Measurements from ENCODE around the gene ATP11C.

The ATP11C gene

DNA sequence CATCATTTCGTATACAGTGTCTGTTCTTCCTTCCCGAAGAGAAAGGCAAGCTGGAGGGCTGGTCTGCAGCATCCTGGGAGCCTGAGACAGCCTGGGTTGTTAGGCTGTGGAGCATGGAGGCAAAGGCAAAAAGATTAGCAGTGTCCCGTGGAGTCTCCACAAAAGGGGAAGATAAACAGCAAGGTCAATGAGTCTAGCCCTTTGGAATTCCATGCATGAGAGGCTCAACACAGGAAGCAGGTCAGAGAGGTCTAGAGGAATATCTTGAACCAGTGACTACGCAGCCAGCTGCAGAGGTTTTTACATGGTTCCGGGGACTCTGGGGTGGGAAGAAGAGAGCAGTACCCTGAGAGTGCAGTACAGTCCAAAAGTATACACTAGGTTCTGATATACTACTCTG, 212.7 kb downstream of the ATP11C start:
- no peak for TF ChIP-seq CTCF (IDR thresholded peaks at IDR 0.05; ENCODE audit: insufficient read depth, low read length, poor library complexity, severe bottlenecking)
- Histone ChIP-seq H3K27me3 (replicated peaks; ENCODE audit: control insufficient read depth, insufficient read depth, low read length) (no peaks in the 10 kb centered on the region), H3K36me3 (ENCODE audit: control insufficient read depth, insufficient read depth, low read length) (no peaks in the 10 kb centered on the region), H3K4me3 (replicated peaks; ENCODE audit: low read depth, low read length) (no peak overlapping the region)
- no peak for DNase-seq (ENCODE audit: extremely low read depth, insufficient read length)

DNA sequence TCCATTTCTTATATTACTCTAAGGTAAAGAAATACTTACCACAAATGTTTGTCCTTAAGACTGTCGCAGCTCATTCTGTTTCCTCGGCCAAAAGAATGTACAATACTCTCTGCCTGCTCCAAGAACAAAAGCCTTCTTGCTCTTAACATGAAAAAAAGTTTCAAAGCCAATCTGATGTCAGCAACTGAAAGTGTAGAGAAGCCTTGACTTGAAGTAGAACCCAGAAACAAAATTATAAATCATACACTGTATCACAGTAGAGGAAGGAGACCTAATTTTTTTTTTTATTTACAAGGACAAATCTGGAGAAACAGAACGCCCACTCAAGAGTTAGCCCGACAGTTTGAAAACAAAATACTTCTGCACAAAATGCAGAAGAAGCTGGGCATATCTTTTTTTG, 224.8 kb downstream of the ATP11C start, which contains the start of gene MCF2:
MCF2 (minus strand) TSS at position 101 of the 400 bp plus-strand sequence. CDS start 56,423 bp downstream, outside the sequence.
- no peak for TF ChIP-seq CTCF (IDR thresholded peaks at IDR 0.05; ENCODE audit: insufficient read depth, low read length, poor library complexity, severe bottlenecking)

DNA sequence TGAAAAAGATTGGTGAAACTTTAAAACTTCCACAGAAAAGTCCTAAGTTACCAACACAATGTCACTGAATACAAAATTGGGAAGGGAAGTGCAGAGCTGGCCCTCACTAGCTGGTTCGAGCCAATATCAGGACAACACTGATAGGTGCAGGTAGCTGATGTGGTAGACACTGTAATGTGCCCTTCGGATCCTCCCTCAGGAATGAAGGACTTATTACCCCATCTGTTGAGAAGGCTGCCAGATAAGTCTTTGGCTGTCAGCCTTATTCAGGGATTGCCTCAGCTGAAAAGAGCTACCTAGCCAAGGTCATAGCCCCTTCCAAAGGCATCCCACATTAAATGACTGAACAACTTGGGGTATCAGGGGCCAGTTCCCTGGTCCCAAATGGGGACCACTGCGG, 230.2 kb downstream of the ATP11C start:
- no peak overlapping the region for H3K4me3 ChIP-seq (replicated peaks; ENCODE audit: low read depth, low read length)
- no peaks in the 10 kb centered on the region for H3K27me3 ChIP-seq (replicated peaks; ENCODE audit: control insufficient read depth, insufficient read depth, low read length)
- H3K36me3 ChIP-seq (ENCODE audit: control insufficient read depth, insufficient read depth, low read length), result no peaks in the 10 kb centered on the region
- TF ChIP-seq CTCF (IDR thresholded peaks at IDR 0.05; ENCODE audit: insufficient read depth, low read length, poor library complexity, severe bottlenecking), result no peak
- no peak for DNase-seq (ENCODE audit: extremely low read depth, insufficient read length)

More for the DNA sequence above, 224.8 kb downstream of the ATP11C start, which contains the start of gene MCF2:
- Histone ChIP-seq H3K36me3 (ENCODE audit: control insufficient read depth, insufficient read depth, low read length) (no peaks in the 10 kb centered on the region), H3K27me3 (replicated peaks; ENCODE audit: control insufficient read depth, insufficient read depth, low read length) (no peaks in the 10 kb centered on the region), H3K4me3 (replicated peaks; ENCODE audit: low read depth, low read length) (no peak within 1 kb of the TSS)
- no peak for DNase-seq (ENCODE audit: extremely low read depth, insufficient read length)

DNA sequence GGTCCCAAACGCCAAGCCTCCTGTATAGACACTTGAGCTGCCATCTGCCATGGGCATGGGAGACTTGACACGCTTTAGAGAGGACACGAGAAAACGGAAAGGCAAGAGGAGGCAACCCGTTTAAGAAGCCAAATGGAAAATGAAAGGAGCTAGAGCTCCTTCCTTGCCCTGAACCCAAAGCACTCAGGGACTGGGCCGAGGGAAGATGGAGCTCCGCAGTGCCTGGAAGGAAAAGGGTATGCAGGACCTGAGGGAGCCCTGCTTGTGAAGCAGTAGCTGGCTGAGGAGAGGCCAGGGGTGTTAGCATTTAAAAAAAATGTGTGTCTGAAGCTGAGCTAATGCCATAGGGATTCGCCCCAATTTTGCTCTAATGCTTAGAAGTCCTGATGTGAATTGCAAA, 239.9 kb downstream of the ATP11C start:
- H3K36me3 ChIP-seq (ENCODE audit: control insufficient read depth, insufficient read depth, low read length), result no peaks in the 10 kb centered on the region
- no peaks in the 10 kb centered on the region; the same call in 1 of the 2 replicates for H3K27me3 ChIP-seq (replicated peaks; ENCODE audit: control insufficient read depth, insufficient read depth, low read length)
- H3K4me3 ChIP-seq (replicated peaks; ENCODE audit: low read depth, low read length), result no peak overlapping the region
- TF ChIP-seq CTCF (IDR thresholded peaks at IDR 0.05; ENCODE audit: insufficient read depth, low read length, poor library complexity, severe bottlenecking), result no peak
- no peak for DNase-seq (ENCODE audit: extremely low read depth, insufficient read length)

DNA sequence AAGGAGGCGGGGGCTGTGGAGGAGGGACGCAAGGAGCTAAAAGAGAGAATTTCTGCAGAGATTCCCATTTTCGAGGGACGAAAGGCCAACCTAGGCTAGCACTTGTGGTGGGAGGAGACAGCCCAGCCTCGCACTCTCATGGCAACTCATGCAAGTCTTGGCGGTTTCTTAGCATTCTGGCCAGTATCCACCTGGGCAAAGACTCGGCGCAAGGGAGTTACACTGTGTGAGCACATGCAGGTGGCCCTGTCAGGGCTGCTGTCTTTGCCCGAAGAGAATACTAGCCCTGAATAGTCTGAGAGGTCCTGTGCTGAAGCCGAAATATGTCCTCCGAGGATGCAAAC, 240.4 kb downstream of the ATP11C start:
- no peaks in the 10 kb centered on the region; the same call in 1 of the 2 replicates for H3K27me3 ChIP-seq (replicated peaks; ENCODE audit: control insufficient read depth, insufficient read depth, low read length)
- no peak for TF ChIP-seq CTCF (IDR thresholded peaks at IDR 0.05; ENCODE audit: insufficient read depth, low read length, poor library complexity, severe bottlenecking)
- no peak for DNase-seq (ENCODE audit: extremely low read depth, insufficient read length)
- peak overlapping the region; percentile 47; the same call in 1 of the 2 replicates for H3K4me3 ChIP-seq (replicated peaks; ENCODE audit: low read depth, low read length)
- no peaks in the 10 kb centered on the region for H3K36me3 ChIP-seq (ENCODE audit: control insufficient read depth, insufficient read depth, low read length)

All from GM06990 (cell line).